GM21515 (cell line): ENCODE results near the gene BSG.
"Not testable (repeated sequence)": the region's sequence is repeated elsewhere in the genome, so short reads cannot be mapped to it uniquely, and the experiment has no call there.

Experiments used
- ATAC-seq: cut with Tn5 transposase; IDR thresholded peaks from one replicate; pipeline ENCODE4 v1.9.1; 2021; ENCODE audit not compliant: unreplicated experiment

The BSG gene

GRCh38 chr19:602391-603301, 30.2 kb downstream of the BSG start:
- no peak for ATAC-seq

GRCh38 chr19:603302-603639, 30.9 kb downstream of the BSG start:
- ATAC-seq, result not testable (repeated sequence)

- not testable (repeated sequence) for ATAC-seq
These were observed 31.4 kb downstream of the BSG start for GRCh38 chr19:603779-604178.

GRCh38 chr19:604355-604754, 32.0 kb downstream of the BSG start:
- no peak for ATAC-seq

GRCh38 chr19:605061-605971, 32.9 kb downstream of the BSG start:
- not testable (repeated sequence) for ATAC-seq

GRCh38 chr19:607301-608154, 35.1 kb downstream of the BSG start:
- ATAC-seq, result no peak

- ATAC-seq, result no peak
These were observed 36.0 kb downstream of the BSG start for GRCh38 chr19:608155-609003.

- ATAC-seq, result no peak
These were observed 36.6 kb downstream of the BSG start for GRCh38 chr19:609004-609346.

- ATAC-seq, result no peak
These were observed 37.8 kb downstream of the BSG start for GRCh38 chr19:610071-610800.

- ATAC-seq, result no peak
These were observed 38.5 kb downstream of the BSG start for GRCh38 chr19:610801-611480.

- ATAC-seq, result no peak
These were observed 39.1 kb downstream of the BSG start for GRCh38 chr19:611481-611868.

- no peak for ATAC-seq
These were observed 40.5 kb downstream of the BSG start for GRCh38 chr19:612941-613340.

- no peak for ATAC-seq
These were observed 41.6 kb downstream of the BSG start for GRCh38 chr19:613732-614567.

- no peak for ATAC-seq
These were observed 43.2 kb downstream of the BSG start for GRCh38 chr19:615619-616018.

- no peak for ATAC-seq
These were observed 43.8 kb downstream of the BSG start for GRCh38 chr19:616062-616700.

GRCh38 chr19:616747-617526, 44.5 kb downstream of the BSG start:
- no peak for ATAC-seq
